ENCODE data around the gene SLFN5. TPM values are rescaled to one million over a fixed set of nuclear protein-coding genes. Genes with fewer than 3 reads are reported as not detected.
A peak's percentile ranks its signal among the peaks of the same experiment; 100 is the strongest.
"Not testable (repeated sequence)": the region's sequence is repeated elsewhere in the genome, so short reads cannot be mapped to it uniquely, and the experiment has no call there.

Gene SLFN5
- total RNA-seq, 2 donors from 2014 or later: 7.7 to 12.8 TPM

- ATAC-seq: no peak
- intact Hi-C loops (cut with DNase I, micrococcal nuclease): no loop called here
- no peak for DNase-seq
Measured at GRCh38 chr17:35283767-35284166, 40.9 kb downstream of the SLFN5 start.

- no peak for ATAC-seq
- DNase-seq: no peak
- intact Hi-C loops (cut with DNase I, micrococcal nuclease): no loop called here
Measured at GRCh38 chr17:35284955-35285354, 42.1 kb downstream of the SLFN5 start.

GRCh38 chr17:35286120-35286781, 43.4 kb downstream of the SLFN5 start:
- intact Hi-C loops (cut with DNase I, micrococcal nuclease): no loop called here
- no peak for ATAC-seq
- no peak for DNase-seq

GRCh38 chr17:35287286-35287811, 44.5 kb downstream of the SLFN5 start:
- no peak for ATAC-seq
- no peak for DNase-seq
- intact Hi-C loops (cut with DNase I, micrococcal nuclease): no loop called here

- intact Hi-C loops (cut with DNase I, micrococcal nuclease): no loop called here
- ATAC-seq (no peak), DNase-seq (no peak)
Measured at GRCh38 chr17:35289222-35289621, 46.4 kb downstream of the SLFN5 start.

- intact Hi-C loops (cut with DNase I, micrococcal nuclease): no loop called here
- DNase-seq: no peak
- ATAC-seq: no peak
Measured at GRCh38 chr17:35291802-35292201, 48.9 kb downstream of the SLFN5 start.

- intact Hi-C loops (cut with DNase I, micrococcal nuclease): no loop called here
- DNase-seq (no peak), ATAC-seq (no peak)
Measured at GRCh38 chr17:35293151-35293847, 50.4 kb downstream of the SLFN5 start.

GRCh38 chr17:35294756-35295155, 51.9 kb downstream of the SLFN5 start:
- ATAC-seq (no peak), DNase-seq (no peak)
- intact Hi-C loops (cut with DNase I, micrococcal nuclease): no loop called here

- intact Hi-C loops (cut with DNase I, micrococcal nuclease): no loop called here
- ATAC-seq (no peak), DNase-seq (no peak)
Measured at GRCh38 chr17:35295686-35296085, 52.8 kb downstream of the SLFN5 start.

GRCh38 chr17:35297666-35298065, 54.8 kb downstream of the SLFN5 start:
- no peak for ATAC-seq
- intact Hi-C loops (cut with DNase I, micrococcal nuclease): no loop called here
- no peak for DNase-seq

GRCh38 chr17:35298639-35299038, 55.8 kb downstream of the SLFN5 start:
- ATAC-seq (no peak), DNase-seq (no peak)
- intact Hi-C loops (cut with DNase I, micrococcal nuclease): no loop called here

- DNase-seq (no peak), ATAC-seq (no peak)
- intact Hi-C loops (cut with DNase I, micrococcal nuclease): no loop called here
Measured at GRCh38 chr17:35299135-35299534, 56.3 kb downstream of the SLFN5 start.

- ATAC-seq; intact Hi-C loops (cut with DNase I, micrococcal nuclease); DNase-seq: not testable (repeated sequence)
Measured at GRCh38 chr17:35309345-35309744, 66.5 kb downstream of the SLFN5 start.

- intact Hi-C loops (cut with DNase I, micrococcal nuclease): loop anchor here (2.0 to 10.0 kb wide), 3 partner anchors 220 to 432 kb away; partner anchors contain the start of gene SLFN12L (in 1 of the 2)
- DNase-seq: no peak
- ATAC-seq: no peak
Measured at GRCh38 chr17:35312346-35312745, 69.5 kb downstream of the SLFN5 start.

GRCh38 chr17:35312790-35313711, 70.2 kb downstream of the SLFN5 start:
- intact Hi-C loops (cut with DNase I, micrococcal nuclease): loop anchor here (2.0 to 10.0 kb wide), 3 partner anchors 219 to 432 kb away; partner anchors contain the start of gene SLFN12L (in 1 of the 2)
- peak; percentile 36 to 45 for DNase-seq
- peak; percentile 87 for ATAC-seq

- no peak for ATAC-seq
- DNase-seq: peak in 1 of 2 donors; percentile 22
- intact Hi-C loops (cut with DNase I, micrococcal nuclease): loop anchor here (2.0 to 10.0 kb wide), 3 partner anchors 218 to 431 kb away; partner anchors contain the start of gene SLFN12L (in 1 of the 2)
Measured at GRCh38 chr17:35313875-35314409, 71.1 kb downstream of the SLFN5 start.

- peak in 1 of 2 donors; percentile 4 for DNase-seq
- ATAC-seq: no peak
- intact Hi-C loops (cut with DNase I, micrococcal nuclease): loop anchor here (5.0 to 10.0 kb wide), 2 partner anchors 218 to 430 kb away; no protein-coding TSS in a partner anchor
Measured at GRCh38 chr17:35314415-35315216, 71.7 kb downstream of the SLFN5 start.

- DNase-seq (no peak), ATAC-seq (no peak)
- intact Hi-C loops (cut with DNase I, micrococcal nuclease): loop anchor here in 1 of 2 donors (10.0 kb wide), 1 partner anchor 430 kb away; no protein-coding TSS in a partner anchor
Measured at GRCh38 chr17:35315283-35315682, 72.4 kb downstream of the SLFN5 start.
